Heart left ventricle (tissue), 13 donors: ENCODE measurements around the gene RUFY1.
"Not testable (repeated sequence)": the region's sequence is repeated elsewhere in the genome, so short reads cannot be mapped to it uniquely, and the experiment has no call there.

Experiments
- CTCF ChIP-seq, 12 donors: fragments of 200-600 bp; sonication (generic) in 4 of 12; IDR thresholded peaks; one replicate each; pipeline versions ENCODE4 v1.5.0 to v1.8.0; 2018 to 2022; ENCODE audit warnings: antibody characterized with exemption in 12 of 12, mild to moderate bottlenecking in 5 of 12
- POLR2A ChIP-seq, 2 donors: fragments of 450-650 bp; IDR thresholded peaks; one replicate each; pipeline ENCODE4 v1.6.1; 2017; ENCODE audit warnings: antibody characterized with exemption in 2 of 2, mild to moderate bottlenecking in 2 of 2, moderate library complexity in 2 of 2
- donor health status: ischemic (EF 13 %, LVEDD 7.1; RV severe dilation, severe dysfunction).
- donor health status: DM: no; HTN: yes; CAD: no.
- donor health status: DM: no; HTN: no; CAD: no.
- donor health status: ischemic (EF 25% LVEDD 6.9; RV normal size, moderate dysfunction).
- donor health status: ischemic (EF 25% LVEDD 5.7; RV mildly dilated, moderate dysfunction).
- donor health status: ischemic (EF 35%, LVEDD 5.7; RV mildly dilated, moderate dysfunction).
- donor health status: nonischemic (EF 11% LVEDD 7.7; RV severe dilation, severe dysfunction).
- donor health status: DM: yes; HTN: yes; CAD: no.
- donor health status: PGD.
- donor health status: ischemic (EF 29% LVEDD 5.4; RV normal size, mild dysfunction).
- donor health status: nonischemic (EF 23%, LVEDD 6.1; RV moderate dilation, normal function).

- not testable (repeated sequence) for TF ChIP-seq POLR2A, CTCF (IDR thresholded peaks at IDR 0.05)
These were observed 84.2 kb downstream of the RUFY1 start for GRCh38 chr5:179634370-179635172.
